ENCODE data around the gene ARHGAP22.

The ARHGAP22 gene

DNA sequence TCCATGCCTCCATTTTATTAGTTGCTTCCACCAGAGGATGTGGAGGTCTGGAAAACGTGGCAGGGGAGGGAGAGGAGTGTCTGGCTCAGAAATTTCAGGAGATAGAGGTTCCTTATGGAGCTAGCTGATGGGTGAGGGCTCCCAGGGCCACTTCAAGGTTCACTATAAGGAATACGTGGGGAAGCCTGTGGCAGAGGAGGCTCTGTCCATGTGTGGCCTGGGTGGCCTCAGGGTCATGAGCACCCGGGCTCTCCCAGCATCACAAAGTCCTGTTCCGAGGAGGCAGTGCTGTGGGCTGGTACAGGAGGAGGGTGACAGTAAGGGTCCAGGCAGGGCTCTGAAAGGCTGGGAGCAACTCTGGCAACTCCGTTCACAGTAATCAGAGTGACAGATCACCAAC, 24.6 kb downstream of the ARHGAP22 start:
- DNase-seq, result no peak

DNA sequence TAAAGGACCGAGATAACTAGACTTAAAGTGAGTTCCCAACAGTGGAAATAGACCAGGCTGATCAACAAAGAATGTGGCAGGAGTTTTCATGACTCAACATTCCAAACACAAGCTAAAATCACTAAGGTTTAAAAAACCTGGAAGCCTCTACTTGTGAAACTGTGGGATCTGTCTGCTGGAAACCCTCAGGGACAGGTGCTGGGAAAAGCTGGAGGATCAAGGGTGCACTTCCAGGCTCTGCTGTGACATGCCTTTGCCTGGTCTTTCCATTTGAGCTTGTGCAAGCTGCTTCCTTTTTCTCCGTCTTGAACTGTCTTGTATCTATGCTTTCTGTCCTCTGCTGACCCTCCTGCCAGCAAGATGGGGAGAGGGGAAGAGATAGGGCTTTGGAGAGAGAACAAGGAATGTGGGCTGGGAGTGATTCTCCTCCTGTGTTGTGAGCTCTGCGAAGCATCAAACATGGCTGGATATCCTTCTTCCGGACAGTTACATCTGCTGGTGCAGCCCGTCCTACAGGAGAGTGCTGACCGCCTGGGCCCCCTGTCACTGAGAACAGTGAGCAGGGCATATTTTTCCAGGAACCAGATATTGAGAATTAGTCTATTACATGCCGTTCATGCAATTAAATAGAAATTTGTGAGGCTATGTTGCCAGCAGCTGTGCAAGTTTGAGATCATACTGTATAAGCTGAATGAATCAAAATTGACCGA, 25.5 kb downstream of the ARHGAP22 start:
- no peak for DNase-seq

DNA sequence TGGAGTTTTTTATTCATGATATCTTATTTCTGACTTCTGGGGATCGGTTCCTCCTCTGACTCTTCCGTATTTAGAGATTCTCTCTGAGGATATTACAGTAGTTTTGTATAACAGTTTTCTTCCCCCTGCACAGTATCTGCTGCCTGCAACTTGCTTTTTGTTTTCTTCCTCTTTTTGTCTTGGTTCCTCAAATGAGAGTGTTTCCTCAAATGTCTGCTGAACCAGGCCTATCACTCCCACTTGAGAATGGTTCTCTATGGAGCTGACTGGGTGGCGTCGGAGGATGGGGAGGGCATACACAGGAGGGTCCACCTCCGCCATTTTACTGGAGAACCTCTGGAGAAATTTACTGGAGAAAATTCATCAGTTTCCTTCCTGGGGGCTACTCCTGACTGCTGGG, 27.7 kb downstream of the ARHGAP22 start:
- DNase-seq, result no peak

DNA sequence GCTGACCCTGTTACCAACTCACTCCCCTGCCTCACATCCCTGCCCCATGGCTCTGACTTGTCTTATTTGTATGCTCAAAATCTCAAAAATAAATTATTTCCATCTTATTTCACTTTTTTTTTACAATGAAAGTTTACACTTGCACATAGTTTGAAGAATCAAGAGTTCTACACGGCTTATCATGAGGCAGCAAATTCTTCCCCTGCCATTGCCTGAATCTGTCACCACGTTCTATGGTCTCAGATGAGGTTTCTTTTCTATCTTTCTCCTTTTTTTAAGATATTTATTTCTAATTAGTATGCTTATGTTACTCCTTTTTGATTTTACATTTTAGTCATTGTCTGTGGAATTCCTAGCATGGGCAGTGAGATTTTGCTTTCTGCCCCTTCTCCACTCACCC, 28.4 kb downstream of the ARHGAP22 start:
- no peak for DNase-seq

DNA sequence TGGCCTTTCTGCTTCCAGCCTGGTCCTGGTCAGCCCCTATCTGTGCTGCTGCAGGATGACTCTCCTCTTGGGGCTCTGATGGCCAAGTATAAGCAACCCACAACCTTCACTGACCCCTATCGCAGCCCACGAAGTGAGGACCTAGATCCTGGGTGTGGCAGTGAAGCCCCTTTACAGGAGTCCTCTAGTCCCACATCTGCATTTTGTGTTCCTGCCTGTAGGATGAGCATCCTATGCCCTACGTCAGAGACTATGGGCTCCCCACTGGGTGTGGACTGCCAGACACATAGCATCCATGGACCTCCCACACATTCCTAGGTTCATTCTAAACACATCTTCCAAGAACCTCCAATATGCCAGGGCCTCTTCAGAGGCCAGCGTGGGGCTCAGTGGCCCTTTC, 29.0 kb downstream of the ARHGAP22 start:
- no peak for DNase-seq

DNA sequence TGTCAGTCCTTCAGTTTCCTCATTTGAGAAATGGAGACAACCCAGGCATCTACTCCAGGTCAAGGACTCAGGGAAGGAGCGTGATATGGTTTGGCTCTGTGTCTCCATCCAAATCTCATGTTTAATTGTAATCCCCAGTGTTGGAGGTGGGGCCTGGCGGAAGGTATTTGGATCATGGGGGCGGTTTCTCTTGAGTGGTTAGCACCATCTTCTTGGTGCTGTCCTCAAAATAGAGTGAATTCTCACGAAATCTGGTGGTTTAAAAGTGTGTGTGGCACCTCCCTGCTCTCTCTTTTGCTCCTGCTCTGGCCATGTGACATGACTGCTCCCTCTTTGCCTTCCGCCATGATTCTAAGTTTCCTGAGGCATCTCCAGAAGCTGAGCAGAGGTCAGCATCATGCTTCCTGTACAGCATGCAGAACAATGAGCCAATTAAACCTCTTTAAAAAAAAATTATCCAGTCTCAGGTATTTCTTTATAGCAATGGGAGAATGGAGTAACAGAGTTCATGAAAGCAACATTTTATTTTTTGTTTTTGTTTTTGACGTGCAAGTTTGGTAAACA, 30.0 kb downstream of the ARHGAP22 start:
- DNase-seq, result no peak

DNA sequence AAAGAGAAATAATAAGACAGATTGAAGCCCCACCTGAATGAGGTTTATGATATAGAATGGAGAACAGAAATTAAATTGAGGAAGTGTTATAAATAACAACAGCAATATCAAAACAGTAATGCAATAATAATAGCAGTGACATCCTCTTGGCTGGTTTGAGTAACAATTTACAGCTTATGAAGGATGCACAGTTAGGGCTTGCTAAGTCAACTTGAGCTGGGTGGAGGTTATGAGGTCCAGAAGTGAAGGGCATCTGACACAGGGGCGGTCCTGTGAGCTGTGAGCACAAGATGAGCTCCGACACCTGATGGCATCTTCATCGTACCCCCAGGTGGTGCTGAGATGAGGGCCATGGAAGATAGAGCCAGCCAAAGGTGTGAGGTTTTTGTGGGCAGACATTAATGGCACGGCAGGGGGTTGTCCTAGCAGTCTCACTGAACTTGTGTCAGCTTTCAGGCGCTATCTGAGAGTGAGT, 30.5 kb downstream of the ARHGAP22 start:
- DNase-seq, result no peak

DNA sequence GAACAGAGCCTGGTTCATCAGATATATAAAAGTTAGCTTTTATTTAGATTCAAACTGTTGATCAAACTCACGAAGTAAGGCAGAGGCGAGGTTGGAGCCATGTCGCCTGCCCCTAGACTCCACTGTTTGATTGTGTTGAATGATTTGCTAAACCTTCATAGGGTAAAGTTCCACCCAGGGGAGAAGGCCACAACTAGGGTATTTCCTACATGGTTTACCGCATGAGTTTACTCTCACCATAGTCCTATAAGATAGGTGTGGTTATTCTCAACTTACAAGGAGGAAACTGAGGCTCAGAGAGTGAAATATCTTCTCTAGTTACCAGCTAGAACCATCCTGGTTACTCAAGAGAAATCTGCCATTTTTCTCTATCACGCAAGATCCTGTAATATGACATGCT, 31.8 kb downstream of the ARHGAP22 start:
- DNase-seq, result no peak

DNA sequence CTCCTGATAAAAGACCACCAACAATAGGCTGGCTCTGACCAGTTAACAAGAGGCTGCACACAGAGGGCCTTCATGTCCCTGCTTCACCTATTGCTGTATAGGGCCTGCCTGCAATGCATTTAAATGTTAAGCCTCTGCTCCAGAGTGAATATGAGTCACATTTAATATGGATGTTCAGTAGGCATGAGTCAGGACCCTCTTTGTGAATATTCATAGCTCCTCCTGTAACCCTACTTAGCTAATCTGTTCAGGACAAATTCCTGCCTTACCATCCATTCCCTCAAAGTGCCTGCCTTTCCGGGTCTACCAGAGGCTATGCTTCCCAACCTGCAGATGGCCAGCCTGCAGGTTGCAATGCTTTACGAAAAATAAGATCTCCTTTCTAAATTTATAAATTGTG, 32.5 kb downstream of the ARHGAP22 start:
- peak; percentile 11 for DNase-seq

DNA sequence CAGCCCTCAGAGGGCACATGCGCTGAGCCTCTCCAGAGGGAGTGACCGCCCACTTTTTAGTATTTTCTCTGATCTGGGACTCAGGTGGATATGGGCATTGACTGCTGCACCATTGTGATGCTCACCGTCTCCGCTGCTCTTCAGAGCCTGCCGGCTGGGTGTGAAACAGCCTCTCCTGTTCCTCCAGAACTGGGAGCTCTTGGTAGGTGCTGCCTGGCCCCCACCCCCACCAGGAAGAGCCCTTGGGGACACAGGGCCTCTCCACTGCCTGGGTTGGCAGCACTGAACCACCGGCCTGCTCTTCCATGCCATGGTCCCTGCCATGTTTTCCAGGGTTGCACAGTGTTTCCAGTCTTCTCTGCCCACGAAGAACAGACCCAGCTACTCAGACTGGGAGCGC, 36.3 kb downstream of the ARHGAP22 start:
- DNase-seq, result no peak

DNA sequence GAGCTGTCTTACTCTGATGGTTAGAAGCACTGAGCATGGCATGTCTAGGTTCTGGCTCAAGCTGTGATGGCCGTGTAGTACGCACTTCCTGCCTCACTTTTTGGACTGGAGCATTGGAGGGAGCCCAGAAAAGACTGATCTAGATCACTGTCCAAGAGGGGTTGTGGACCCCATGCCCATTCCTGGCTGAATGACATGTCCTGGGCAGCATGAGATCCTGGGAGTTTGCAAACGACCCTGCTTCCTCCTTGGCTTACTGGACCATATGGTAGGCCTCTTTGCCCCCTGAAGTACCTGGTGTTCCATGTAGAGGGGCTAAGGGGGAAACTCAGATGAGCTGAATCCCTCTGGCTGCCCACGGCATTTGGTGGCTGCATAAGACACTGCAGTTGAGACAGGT, 36.7 kb downstream of the ARHGAP22 start:
- no peak for DNase-seq

DNA sequence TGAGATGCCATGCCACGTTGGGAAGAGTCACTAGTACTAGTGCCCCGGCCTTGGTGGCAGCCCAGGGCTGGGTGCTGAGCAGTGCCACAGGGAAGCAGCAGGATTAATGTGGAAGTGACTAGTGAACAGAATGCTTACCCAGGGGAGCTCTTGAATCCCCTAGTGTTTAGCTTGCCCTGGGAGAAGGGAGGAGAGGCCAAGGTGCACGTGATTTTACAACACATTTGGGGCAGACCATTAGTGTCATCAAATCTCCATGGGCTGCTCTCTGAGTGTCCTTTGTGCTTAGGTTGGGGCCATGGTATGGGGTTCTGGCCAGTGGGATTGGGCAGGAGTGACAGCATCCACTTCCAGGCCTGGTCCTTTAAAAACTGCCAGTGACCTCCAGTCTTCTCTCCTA, 37.5 kb downstream of the ARHGAP22 start:
- no peak for DNase-seq

DNA sequence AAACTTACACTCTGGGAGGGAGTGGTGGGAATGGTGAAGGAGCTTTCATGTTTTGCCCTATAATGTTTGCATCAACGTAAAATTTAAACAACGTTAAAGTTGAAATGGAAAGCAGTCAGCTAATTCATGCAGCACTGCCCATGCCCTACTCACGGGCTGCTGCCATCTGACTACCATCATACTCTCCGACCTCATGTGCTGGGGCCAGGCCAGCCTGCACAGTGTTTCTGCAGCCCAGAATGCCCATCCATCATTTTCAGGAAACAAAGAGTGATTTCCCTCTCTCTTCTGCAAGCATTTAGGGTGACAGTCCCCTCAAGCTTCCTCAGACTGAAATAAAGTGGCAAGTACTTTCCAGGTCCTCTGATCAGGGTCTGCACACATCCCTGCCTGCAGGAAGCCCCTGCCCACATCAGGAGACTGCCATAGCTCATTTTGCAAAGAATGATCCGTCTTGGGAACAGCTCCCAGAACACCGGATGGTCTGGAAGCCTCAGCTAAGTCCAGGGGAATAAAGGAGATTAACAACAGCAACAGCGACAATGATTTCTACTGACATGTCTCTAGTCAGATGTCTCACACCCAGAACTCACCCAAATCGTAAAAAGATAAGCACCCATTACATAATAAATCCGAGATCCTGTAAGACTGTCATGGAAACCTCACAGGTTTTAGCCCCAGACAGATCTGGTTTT, 40.3 kb downstream of the ARHGAP22 start:
- DNase-seq, result no peak

DNA sequence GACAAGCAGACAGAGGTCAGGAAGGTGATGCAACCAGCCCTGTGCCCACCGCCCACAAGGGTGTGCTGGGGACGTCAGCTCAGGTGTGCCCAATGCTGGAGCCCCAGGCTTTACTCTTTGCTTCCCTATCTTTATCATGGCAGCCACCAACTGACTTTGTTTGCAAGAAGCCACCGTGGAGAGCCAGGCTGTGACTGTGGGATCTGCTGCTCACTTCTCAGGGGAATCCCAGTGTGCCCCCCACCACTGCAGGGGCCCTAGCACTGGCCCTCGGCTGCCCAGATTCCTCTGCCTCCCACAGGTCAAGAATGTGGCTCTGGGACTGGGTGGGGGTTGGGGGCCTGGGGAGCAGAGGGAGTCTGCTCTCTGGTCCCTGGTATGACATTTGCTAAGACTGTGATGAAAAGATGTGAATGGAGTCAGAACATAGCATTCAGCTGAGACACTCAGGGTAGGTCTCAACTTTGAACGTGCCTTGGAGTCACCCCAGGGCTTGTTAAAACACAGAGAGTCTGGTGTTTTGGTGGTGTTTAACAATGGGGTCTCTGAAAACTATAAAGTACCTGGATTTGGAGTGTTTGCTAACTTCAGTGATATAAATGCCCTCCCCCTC, 47.3 kb downstream of the ARHGAP22 start:
- DNase-seq, result no peak

DNA sequence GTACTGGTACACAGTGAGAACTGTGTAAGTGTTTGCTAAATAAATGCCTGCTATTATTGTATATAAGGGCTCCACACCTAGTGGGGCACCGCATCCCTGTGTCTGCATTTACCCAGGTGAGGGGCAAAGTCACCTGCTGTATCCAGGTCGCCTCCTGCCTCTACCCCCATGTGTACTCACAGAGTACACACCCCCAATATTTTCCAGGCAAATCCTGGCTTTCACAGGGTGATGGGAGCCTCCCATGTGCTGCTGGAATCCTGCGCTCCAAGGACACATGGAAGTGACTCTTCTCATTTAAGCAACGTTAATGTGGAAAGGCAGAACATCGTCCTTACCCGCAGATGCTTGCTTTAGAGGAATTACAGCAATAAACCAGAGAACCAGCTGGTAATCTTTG, 48.2 kb downstream of the ARHGAP22 start:
- no peak for DNase-seq

DNA sequence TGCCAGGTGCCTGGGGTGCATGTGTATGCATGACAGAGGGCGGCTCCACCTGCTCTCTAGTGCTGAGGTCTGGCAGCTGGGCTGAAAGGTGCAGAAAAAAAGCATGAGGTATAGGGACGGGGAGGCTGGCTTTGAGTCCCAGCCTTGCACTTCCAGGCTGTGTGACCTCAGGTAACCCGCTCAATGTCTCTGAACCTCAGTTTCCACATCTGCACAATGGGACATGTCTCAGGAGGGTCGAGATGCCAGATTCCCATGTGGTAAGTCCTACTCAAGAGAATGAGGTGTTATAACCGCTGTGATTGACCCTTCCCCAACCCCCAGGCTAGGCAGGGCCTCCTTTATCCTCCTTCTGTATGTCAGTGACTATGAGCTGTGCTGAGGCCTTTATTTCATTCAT, 48.8 kb downstream of the ARHGAP22 start:
- DNase-seq, result no peak

DNA sequence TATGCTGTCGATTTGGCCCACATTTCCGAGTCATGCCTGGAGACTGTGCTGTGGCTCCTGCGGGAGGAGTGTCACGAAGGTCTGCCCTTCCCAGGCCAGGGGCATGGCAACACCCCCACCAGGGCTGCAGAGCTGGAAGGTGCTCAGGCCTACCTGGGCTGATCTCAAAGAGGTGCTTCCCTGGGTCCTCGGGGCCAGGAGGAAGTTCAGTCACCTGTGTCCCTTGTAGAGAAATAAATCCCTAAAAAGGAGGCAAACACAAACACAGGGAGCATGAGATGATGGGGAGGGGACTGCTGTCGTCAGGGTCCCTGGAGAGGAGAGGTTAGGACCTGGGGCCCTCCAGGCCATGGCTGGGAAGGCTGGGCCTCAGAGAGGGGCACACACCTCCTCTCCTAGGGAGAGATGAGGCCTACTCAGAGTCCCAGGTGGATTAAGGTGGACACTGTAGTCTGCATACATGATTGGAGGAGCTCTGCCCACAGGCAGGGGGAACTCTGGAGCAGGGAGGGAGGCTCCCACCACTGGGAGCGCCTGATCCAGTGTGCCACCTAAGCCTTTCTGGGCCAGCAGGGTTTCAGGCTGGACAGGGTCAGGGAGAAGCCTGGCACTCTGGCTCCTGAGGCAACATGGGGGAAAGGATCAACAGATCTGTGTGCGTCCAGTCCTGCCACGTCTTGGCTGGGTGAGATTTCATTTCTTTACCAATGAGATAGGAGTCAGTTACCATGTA, 49.4 kb downstream of the ARHGAP22 start:
- DNase-seq, result no peak

DNA sequence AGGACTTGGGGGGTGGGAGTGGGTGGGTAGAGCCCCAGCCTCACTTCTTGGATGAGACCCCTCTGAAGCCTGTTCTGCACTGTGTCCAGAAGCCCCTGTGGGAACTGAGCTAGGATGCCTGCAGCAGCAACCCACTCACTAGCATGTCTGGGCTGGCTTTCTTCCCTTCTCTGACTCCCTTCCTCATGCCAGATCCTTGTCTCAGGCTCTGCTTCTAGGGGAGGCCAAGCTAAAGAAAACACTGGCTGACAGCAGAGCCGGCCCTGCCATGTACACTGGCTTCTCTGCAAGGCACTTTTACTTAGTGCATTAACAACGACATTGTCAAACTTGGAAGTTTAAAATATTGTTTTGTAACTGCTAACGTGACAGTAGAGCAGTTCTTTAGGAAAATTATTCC, 50.2 kb downstream of the ARHGAP22 start:
- no peak for DNase-seq

DNA sequence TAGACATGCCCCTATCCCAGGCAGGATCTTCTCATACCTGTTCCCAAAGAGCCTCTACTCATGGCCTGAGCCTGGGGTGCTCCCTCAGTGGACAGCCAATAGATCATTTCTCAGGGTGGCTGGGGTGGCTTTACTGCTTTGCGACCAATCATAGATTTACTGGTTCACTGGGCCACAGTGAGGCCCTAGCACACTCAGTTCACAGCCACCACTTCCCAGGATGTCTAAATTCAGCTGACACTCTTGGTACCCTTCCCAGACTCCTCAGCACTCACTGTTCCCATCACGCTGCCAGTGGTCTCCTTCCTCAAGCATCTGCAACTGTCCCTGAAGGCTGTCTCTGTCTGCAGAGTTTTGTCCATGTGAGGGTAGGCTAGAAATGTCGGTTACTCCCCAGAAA, 50.6 kb downstream of the ARHGAP22 start:
- no peak for DNase-seq

DNA sequence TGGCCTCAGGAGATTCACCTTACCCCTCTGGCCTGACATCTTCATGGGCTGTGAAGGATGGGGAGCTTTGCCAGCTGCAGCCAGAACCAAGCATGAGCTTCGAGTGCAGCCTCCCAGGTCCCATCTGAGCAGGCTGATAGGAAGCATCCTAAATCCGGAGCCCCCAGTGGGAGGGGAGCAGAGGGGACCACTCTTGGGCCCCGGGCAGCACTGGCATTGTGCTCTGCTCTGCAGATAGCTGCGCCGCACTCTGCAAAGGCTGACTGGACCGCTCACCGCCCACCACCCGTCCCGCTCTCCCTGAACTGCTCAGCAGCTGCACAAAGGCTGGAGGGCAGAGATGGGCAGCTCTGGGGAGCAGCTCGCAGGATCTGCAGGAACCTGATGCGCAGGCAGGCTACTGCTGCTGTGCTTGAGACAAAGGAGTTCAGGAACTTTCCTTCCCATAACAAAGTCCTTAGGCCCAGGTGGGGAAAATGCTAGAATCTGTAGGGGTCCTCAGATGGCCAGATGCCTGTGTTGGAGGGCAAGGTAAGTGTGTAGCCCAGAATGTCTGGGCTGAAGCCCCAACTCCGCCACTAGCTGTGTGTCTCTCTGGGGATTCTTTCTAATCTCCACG, 51.8 kb downstream of the ARHGAP22 start:
- no peak for DNase-seq

DNA sequence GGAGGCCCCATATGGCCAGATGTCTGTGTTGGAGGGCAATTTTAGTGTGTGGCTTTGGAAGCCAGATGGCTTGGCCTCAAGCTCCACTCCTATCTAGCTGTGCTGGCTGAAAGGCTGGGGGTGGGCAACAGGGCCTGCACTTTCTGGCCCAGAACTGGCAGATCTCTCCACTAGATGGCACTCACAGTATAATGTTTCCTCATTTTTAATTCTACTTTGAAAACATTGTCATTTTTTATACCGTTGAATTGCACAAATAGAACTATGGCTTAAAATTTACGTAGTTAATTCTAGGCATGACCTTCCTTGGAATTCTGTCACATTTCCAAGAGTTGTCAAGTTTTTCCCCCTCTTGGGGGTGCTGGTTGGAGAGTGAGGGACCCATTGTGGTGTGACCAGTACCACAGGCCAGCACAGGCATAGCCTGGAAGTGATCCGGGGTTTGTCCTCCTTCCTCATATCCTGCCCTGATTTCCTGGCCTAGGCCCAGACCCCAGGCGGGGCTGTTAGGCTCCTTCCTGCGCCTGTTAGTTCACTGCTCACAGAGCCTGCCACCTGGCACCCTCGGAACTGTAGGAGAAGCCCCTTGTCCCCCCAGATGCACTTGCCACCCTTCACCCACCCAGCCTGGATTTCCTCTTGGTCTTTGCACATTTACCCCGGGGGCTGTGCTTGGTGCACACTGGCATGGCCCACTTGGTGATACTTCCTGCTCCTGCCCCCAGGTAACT, 52.8 kb downstream of the ARHGAP22 start:
- peak; percentile 32 for DNase-seq

DNA sequence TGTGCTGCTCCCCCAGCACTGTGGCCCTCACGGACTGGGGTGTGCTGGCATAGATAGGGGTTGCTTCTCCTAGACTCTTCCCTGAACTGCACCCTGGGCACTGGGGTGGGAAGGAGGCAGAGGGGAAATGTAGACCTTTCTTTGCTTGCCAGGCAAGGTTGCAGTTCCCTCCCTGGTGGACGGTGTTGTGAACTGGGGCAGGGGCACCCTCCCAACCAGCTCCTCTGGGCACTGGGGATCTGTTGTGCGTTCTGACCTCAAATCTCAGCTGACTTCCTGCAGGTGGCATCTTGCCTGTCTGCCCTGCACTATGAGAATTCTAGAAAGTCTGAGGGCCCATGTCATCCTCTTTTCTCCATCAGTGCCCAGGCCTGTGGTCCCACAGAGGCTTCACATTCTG, 53.9 kb downstream of the ARHGAP22 start:
- DNase-seq, result no peak

Measured in amniotic stem cell (primary cell).